GM23248 (cell line): ENCODE results near the gene CGNL1. TPM values are rescaled to one million over a fixed set of nuclear protein-coding genes. Genes with fewer than 3 reads are reported as not detected.
A peak's percentile ranks its signal among the peaks of the same experiment; 100 is the strongest.

Source experiments
- DNase-seq: peaks from one replicate; pipeline ENCODE4 v3.0.0-alpha.2; 2015
- H2AFZ ChIP-seq: fragments of 200-600 bp; sonication (generic); 2 replicates; pipeline ENCODE4 v1.6.1; 2016; ENCODE audit warnings: antibody characterized with exemption
- H3F3A ChIP-seq: fragments of 200-600 bp; sonication (generic); 2 replicates; pipeline ENCODE4 v1.6.1; 2016; ENCODE audit warnings: mild to moderate bottlenecking, antibody characterized with exemption, mixed run types; ENCODE audit not compliant: insufficient read depth
- H3K27ac ChIP-seq: fragments of 200-600 bp; sonication (generic); 2 replicates; pipeline ENCODE4 v1.5.1; 2016; ENCODE audit warnings: mild to moderate bottlenecking
- H3K27me3 ChIP-seq: fragments of 200-600 bp; sonication (generic); replicated peaks from 2 replicates; pipeline ENCODE4 v1.6.1; 2016; ENCODE audit warnings: mild to moderate bottlenecking; ENCODE audit not compliant: insufficient read depth
- H3K36me3 ChIP-seq: fragments of 200-600 bp; sonication (generic); 2 replicates; pipeline ENCODE4 v1.6.1; 2016; ENCODE audit warnings: low read depth, mild to moderate bottlenecking
- H3K4me1 ChIP-seq: fragments of 200-600 bp; sonication (generic); 2 replicates; pipeline ENCODE4 v1.6.1; 2016; ENCODE audit warnings: mild to moderate bottlenecking; ENCODE audit not compliant: insufficient read depth
- H3K4me2 ChIP-seq: fragments of 200-600 bp; sonication (generic); one replicate; pipeline ENCODE4 v1.6.1; 2016; ENCODE audit warnings: mild to moderate bottlenecking; ENCODE audit not compliant: unreplicated experiment
- H3K4me3 ChIP-seq: fragments of 200-600 bp; sonication (generic); 2 replicates; pipeline ENCODE4 v1.5.1; 2016; ENCODE audit warnings: mild to moderate bottlenecking
- H3K79me2 ChIP-seq: fragments of 200-600 bp; sonication (generic); 2 replicates; pipeline ENCODE4 v1.6.1; 2016; ENCODE audit warnings: mild to moderate bottlenecking; ENCODE audit not compliant: insufficient read depth
- H3K9ac ChIP-seq: fragments of 200-600 bp; sonication (generic); 2 replicates; pipeline ENCODE4 v1.6.1; 2016; ENCODE audit warnings: mild to moderate bottlenecking
- H3K9me2 ChIP-seq: fragments of 200-600 bp; sonication (generic); 2 replicates; pipeline ENCODE4 v1.6.1; 2016; ENCODE audit warnings: mixed run types, mild to moderate bottlenecking, moderate library complexity; ENCODE audit not compliant: insufficient read depth
- H3K9me3 ChIP-seq: fragments of 200-600 bp; sonication (generic); one replicate; pipeline ENCODE4 v1.6.1; 2017; ENCODE audit warnings: low read depth
- H4K20me1 ChIP-seq: fragments of 200-600 bp; sonication (generic); 2 replicates; pipeline ENCODE4 v1.6.0; 2016; ENCODE audit not compliant: insufficient read depth
- EZH2 ChIP-seq: fragments of 200-600 bp; sonication (generic); IDR thresholded peaks from 2 replicates; pipeline ENCODE4 v1.6.1; 2018; ENCODE audit warnings: antibody characterized with exemption, mild to moderate bottlenecking; ENCODE audit not compliant: insufficient read depth, poor library complexity, severe bottlenecking
- EZH2phosphoT487 ChIP-seq: fragments of 200-600 bp; sonication (generic); IDR thresholded peaks from 2 replicates; pipeline ENCODE4 v1.6.1; 2018; ENCODE audit warnings: antibody characterized with exemption, moderate library complexity, mild to moderate bottlenecking, low read depth; ENCODE audit not compliant: insufficient read depth
- WGBS, 2 experiments: methylation state at CpG; one replicate each; pipeline ENCODE4 v1.1.6; 2015 to 2017; ENCODE audit warnings: low lambda C conversion rate in 2 of 2, low coverage in 1 of 2; ENCODE audit errors: missing lambda C conversion rate in 2 of 2; 5-methylcytosine and 5-hydroxymethylcytosine counted together
- in situ Hi-C: fragments of 300-500 bp; cut with MboI; formaldehyde crosslinking; loops from 2 replicates; pipeline ENCODE4 v1.15.0; 2020
- polyA plus RNA-seq: library from polyadenylated mRNA; unstranded; fragments of >200 nt; fragmentation: Nextera tagmentation; extraction: Ambion mirVana; gene quantifications from 2 replicates; pipeline ENCODE4 v1.2.1, GENCODE V29; 2016
- total RNA-seq: library from RNA; depleted of rRNA; stranded (reverse); fragments of >200 nt; shearing (Covaris generic); gene quantifications from 2 replicates; pipeline ENCODE4 v1.2.3, GENCODE V29; 2014

The CGNL1 gene
- total and polyA plus RNA-seq, 2 experiments from 2014 or later: 0.11 TPM

DNA sequence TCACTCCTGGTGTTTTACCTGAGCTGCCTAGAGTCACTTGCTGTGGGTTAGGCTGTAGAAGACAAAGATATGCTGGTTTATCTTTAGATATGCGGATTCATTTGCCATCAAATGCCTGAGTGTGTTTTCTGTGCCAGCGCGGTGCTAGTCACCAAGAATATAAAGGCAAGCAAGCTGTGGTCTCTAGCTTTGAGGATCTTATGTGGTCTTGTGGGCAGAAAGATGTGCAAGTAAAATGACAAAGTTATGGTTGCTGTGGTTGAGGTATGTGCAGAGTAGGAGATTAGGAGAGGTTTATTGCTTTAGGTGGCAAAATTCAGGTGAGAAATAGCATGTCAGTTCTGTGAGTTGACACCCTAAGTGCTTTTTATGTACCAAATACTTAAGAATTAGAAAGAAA is 94.2 kb downstream of the CGNL1 start:
- 94 to 96% methylated on average over 3 of the region's 3 CpGs for WGBS, 2 experiments
- no peak overlapping the region for H3K27ac ChIP-seq
- no peak overlapping the region for H3K4me3 ChIP-seq
- DNase-seq: no peak
- H4K20me1 ChIP-seq: no peaks in the 10 kb centered on the region
- in situ Hi-C loops: no loop called here
- no peaks in the 10 kb centered on the region for H3K79me2 ChIP-seq
- no peak overlapping the region for H3K9ac ChIP-seq
- H3K4me2 ChIP-seq: no peak overlapping the region
- no peaks in the 10 kb centered on the region for H3K9me3 ChIP-seq
- H3F3A ChIP-seq: peaks cover 4% of the 10 kb centered on the region
- H3K36me3 ChIP-seq: no peaks in the 10 kb centered on the region
- H3K9me2 ChIP-seq: no peaks in the 10 kb centered on the region
- H3K27me3 ChIP-seq: no peaks in the 10 kb centered on the region; the same call in 1 of the 2 replicates
- no peak overlapping the region for H2AFZ ChIP-seq
- no peak for TF ChIP-seq EZH2phosphoT487
- no peak for TF ChIP-seq EZH2
- peaks cover 13% of the 10 kb centered on the region for H3K4me1 ChIP-seq

DNA sequence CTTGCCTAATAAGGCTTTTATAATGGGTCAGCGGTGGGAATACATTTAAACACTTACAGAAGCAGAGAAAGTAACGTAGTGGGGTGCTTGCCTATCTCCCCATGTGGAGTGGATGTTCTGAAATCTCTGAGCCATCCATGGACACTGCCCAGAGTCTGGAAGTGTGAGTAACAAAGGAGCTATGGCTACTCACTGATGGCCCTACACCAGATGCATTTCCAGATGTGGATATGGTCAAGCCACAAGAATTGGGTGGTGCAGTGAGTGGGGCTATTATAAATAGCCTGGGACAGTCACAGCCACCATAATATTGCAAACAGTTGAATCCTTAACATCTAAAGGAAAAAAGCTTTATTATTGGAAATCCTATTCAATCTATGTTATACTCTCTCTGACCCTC is 96.6 kb downstream of the CGNL1 start:
- H3K36me3 ChIP-seq: no peaks in the 10 kb centered on the region
- H3F3A ChIP-seq: peaks cover 23% of the 10 kb centered on the region
- no peak for TF ChIP-seq EZH2
- TF ChIP-seq EZH2phosphoT487: no peak
- peak overlapping the region; percentile 53 for H3K4me2 ChIP-seq
- no peaks in the 10 kb centered on the region for H4K20me1 ChIP-seq
- H3K9me3 ChIP-seq: no peaks in the 10 kb centered on the region
- peak overlapping the region; percentile 34; the same call in 1 of the 2 replicates for H3K4me3 ChIP-seq
- no peaks in the 10 kb centered on the region for H3K27me3 ChIP-seq
- H2AFZ ChIP-seq: no peak overlapping the region
- in situ Hi-C loops: no loop called here
- H3K9me2 ChIP-seq: no peaks in the 10 kb centered on the region
- peaks cover 34% of the 10 kb centered on the region for H3K4me1 ChIP-seq
- peak; percentile 75 for DNase-seq
- H3K27ac ChIP-seq: no peak overlapping the region
- 64 to 69% methylated on average over 2 of the region's 2 CpGs for WGBS, 2 experiments
- no peak overlapping the region for H3K9ac ChIP-seq
- H3K79me2 ChIP-seq: no peaks in the 10 kb centered on the region

DNA sequence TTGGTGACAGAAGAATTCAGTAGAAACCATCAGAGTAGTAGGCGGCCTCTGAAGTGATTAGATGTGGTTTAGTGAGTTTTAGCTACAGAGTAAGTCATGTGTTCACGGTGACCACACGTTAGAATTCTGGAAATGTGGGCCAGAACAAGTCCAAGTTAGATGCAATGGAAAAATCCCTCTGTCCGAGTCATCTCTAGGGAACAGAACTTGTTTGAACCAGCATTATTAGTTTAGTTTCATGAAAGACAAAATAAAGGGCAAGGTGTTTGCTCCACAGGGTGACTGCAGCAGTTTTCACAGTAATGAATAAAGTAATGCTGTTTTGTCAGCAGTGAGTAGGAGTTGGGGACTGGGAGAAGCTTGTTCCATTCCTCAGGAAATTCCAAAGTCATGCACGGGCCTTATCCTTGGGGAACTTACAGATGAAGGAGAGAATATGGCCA is 100.2 kb downstream of the CGNL1 start:
- H3K9me3 ChIP-seq: no peaks in the 10 kb centered on the region
- no peaks in the 10 kb centered on the region for H4K20me1 ChIP-seq
- H3K27ac ChIP-seq: peak overlapping the region; percentile 68
- H3K4me1 ChIP-seq: peaks cover 34% of the 10 kb centered on the region
- 0 out of 2 replicates have a peak overlapping the region, but pooled peaks have one; percentile 2 for H3K4me3 ChIP-seq
- no peaks in the 10 kb centered on the region for H3K9me2 ChIP-seq
- H3K79me2 ChIP-seq: no peaks in the 10 kb centered on the region
- DNase-seq: peak; percentile 82
- no peak overlapping the region for H3K9ac ChIP-seq
- in situ Hi-C loops: no loop called here
- peaks cover 23% of the 10 kb centered on the region for H3F3A ChIP-seq
- TF ChIP-seq EZH2: no peak
- TF ChIP-seq EZH2phosphoT487: no peak
- no peaks in the 10 kb centered on the region for H3K27me3 ChIP-seq
- H2AFZ ChIP-seq: peak overlapping the region; percentile 57
- 18% methylated on average over 5 of the region's 5 CpGs for WGBS, 2 experiments
- no peaks in the 10 kb centered on the region for H3K36me3 ChIP-seq
- H3K4me2 ChIP-seq: peak overlapping the region; percentile 38

DNA sequence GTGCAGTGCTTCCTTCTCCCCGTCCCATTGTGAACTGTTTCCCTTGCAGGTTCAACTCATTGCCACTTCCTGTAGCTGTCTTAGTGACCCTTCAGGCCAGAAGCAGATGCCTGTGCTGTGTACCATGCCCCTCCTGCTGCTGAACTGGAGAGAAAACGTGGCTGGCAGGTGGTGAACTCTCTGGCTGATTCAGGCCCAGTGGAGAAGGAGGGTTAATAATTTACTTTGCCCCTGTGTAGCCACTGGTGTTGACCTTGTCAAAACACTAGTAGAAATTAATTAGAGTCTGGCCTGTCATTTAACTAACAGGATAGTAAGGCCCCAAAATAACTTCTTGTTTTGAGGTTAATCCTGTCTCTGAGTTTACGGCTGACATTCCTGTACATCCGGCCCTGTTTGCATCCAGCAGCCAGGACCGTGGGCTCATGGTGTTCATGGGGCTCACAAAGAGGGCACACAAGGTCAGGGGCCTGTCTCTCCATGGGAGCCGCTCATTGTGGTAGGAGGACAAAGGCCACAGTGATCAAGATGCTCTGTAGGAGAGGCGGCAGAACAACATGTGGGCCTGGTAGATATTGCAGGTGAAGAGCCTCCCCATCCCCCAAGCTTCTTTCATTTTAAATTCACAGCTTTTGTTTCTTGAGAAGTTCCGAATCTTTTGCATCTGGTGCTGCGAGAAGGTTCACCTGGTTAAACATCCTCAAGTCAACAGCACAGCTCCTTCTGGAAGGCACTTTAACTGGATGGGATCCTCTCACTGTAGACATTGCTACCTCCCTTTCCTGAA is 101.6 kb downstream of the CGNL1 start:
- H3K4me1 ChIP-seq: peaks cover 27% of the 10 kb centered on the region
- H3K4me3 ChIP-seq: no peak overlapping the region
- no peaks in the 10 kb centered on the region for H3K36me3 ChIP-seq
- no peak overlapping the region for H3K27ac ChIP-seq
- no peaks in the 10 kb centered on the region for H4K20me1 ChIP-seq
- TF ChIP-seq EZH2: no peak
- TF ChIP-seq EZH2phosphoT487: no peak
- H3K9me2 ChIP-seq: no peaks in the 10 kb centered on the region
- H2AFZ ChIP-seq: no peak overlapping the region
- 91% methylated on average over 9 of the region's 9 CpGs for WGBS, 2 experiments
- no peak for DNase-seq
- in situ Hi-C loops: no loop called here
- H3K79me2 ChIP-seq: no peaks in the 10 kb centered on the region
- H3K4me2 ChIP-seq: no peak overlapping the region
- H3K9ac ChIP-seq: no peak overlapping the region
- peaks cover 20% of the 10 kb centered on the region for H3F3A ChIP-seq
- no peaks in the 10 kb centered on the region for H3K27me3 ChIP-seq
- no peaks in the 10 kb centered on the region for H3K9me3 ChIP-seq
